BLaER1 treated with 17β-estradiol and CSF1 and Interleukin-3, amounts not matched to agents 10 nM and 100 nM (cell line): Measurements from ENCODE around the gene SAYSD1.

Experiments
- H3K27ac ChIP-seq, 11 experiments: shearing (Covaris generic); formaldehyde crosslinking; 2 replicates each; pipeline ENCODE4 v1.8.1; 2022
- H3K27me3 ChIP-seq, 11 experiments: shearing (Covaris generic); formaldehyde crosslinking; 2 replicates each; pipeline ENCODE4 v1.8.1; 2022
- H3K36me3 ChIP-seq, 11 experiments: shearing (Covaris generic); formaldehyde crosslinking; 2 replicates each; pipeline ENCODE4 v1.8.1; 2022
- H3K4me1 ChIP-seq, 10 experiments: shearing (Covaris generic); formaldehyde crosslinking; 2 replicates each; pipeline ENCODE4 v1.8.1; 2022
- H3K4me2 ChIP-seq, 11 experiments: shearing (Covaris generic); formaldehyde crosslinking; 2 replicates each; pipeline ENCODE4 v1.8.1; 2022
- H3K4me3 ChIP-seq, 10 experiments: shearing (Covaris generic); formaldehyde crosslinking; 2 replicates each; pipeline ENCODE4 v1.8.1; 2022
- H3K9ac ChIP-seq, 11 experiments: shearing (Covaris generic); formaldehyde crosslinking; 2 replicates each; pipeline ENCODE4 v1.8.1; 2022
- H3K9me3 ChIP-seq, 11 experiments: shearing (Covaris generic); formaldehyde crosslinking; replicated peaks in 1 of 11; 2 replicates each; pipeline ENCODE4 v1.8.1; 2022
- H4K20me1 ChIP-seq, 11 experiments: shearing (Covaris generic); formaldehyde crosslinking; 2 replicates each; pipeline ENCODE4 v1.8.1; 2022
- Cebpa-rat ChIP-seq, 11 experiments: shearing (Covaris generic); IDR thresholded peaks; 2 replicates each; pipeline ENCODE4 v1.8.1; 2022

Gene SAYSD1

GRCh38 chr6:39078695-39079094, 36.3 kb downstream of the SAYSD1 start:
- TF ChIP-seq Cebpa-rat (IDR thresholded peaks at IDR 0.05) = no peak
- Histone ChIP-seq H3K9me3 (no peaks in the 10 kb centered on the region), H3K27me3 (no peaks in the 10 kb centered on the region), H3K4me2 (no peak overlapping the region), H3K9ac (no peak overlapping the region), H3K4me1 (peaks cover 0 to 9% (median 0%) of the 10 kb centered on the region in 10 experiments; a peak in 3 of 20 replicates), H3K27ac (no peak overlapping the region), H3K4me3 (no peak overlapping the region), H4K20me1 (peaks cover 0 to 6% (median 0%) of the 10 kb centered on the region in 11 experiments; a peak in 1 of 22 replicates), H3K36me3 (no peaks in the 10 kb centered on the region)

GRCh38 chr6:39077882-39078594, 36.9 kb downstream of the SAYSD1 start:
- H3K36me3 ChIP-seq = no peaks in the 10 kb centered on the region
- peaks cover 0 to 9% (median 0%) of the 10 kb centered on the region in 10 experiments; a peak in 3 of 20 replicates for H3K4me1 ChIP-seq
- no peaks in the 10 kb centered on the region for H3K27me3 ChIP-seq
- no peak overlapping the region for H3K27ac ChIP-seq
- H3K9ac ChIP-seq = no peak overlapping the region
- H3K4me3 ChIP-seq = no peak overlapping the region
- H4K20me1 ChIP-seq = peaks cover 0 to 2% (median 0%) of the 10 kb centered on the region in 11 experiments; a peak in 1 of 22 replicates
- H3K9me3 ChIP-seq = no peaks in the 10 kb centered on the region
- H3K4me2 ChIP-seq = no peak overlapping the region
- TF ChIP-seq Cebpa-rat (IDR thresholded peaks at IDR 0.05) = no peak

- no peak for TF ChIP-seq Cebpa-rat (IDR thresholded peaks at IDR 0.05)
- Histone ChIP-seq H4K20me1 (no peaks in the 10 kb centered on the region), H3K4me3 (no peak overlapping the region), H3K9me3 (no peaks in the 10 kb centered on the region), H3K27me3 (no peaks in the 10 kb centered on the region), H3K4me2 (peak overlapping the region in 2 of 11 experiments; percentile 12 to 30; a peak in 4 of 22 replicates), H3K9ac (no peak overlapping the region), H3K27ac (no peak overlapping the region), H3K4me1 (peaks cover 0 to 9% (median 0%) of the 10 kb centered on the region in 10 experiments; a peak in 3 of 20 replicates), H3K36me3 (no peaks in the 10 kb centered on the region)
Measured at GRCh38 chr6:39076623-39077535, 38.1 kb downstream of the SAYSD1 start.

- Histone ChIP-seq H3K9ac (no peak overlapping the region), H3K36me3 (no peaks in the 10 kb centered on the region), H3K9me3 (no peaks in the 10 kb centered on the region), H3K27ac (no peak overlapping the region), H3K4me3 (no peak overlapping the region), H3K27me3 (no peaks in the 10 kb centered on the region), H4K20me1 (no peaks in the 10 kb centered on the region), H3K4me1 (peaks cover 0 to 9% (median 0%) of the 10 kb centered on the region in 10 experiments; a peak in 3 of 20 replicates), H3K4me2 (no peak overlapping the region; a peak in 1 of 22 replicates)
- no peak for TF ChIP-seq Cebpa-rat (IDR thresholded peaks at IDR 0.05)
Measured at GRCh38 chr6:39075807-39076622, 39.0 kb downstream of the SAYSD1 start.

- no peaks in the 10 kb centered on the region for H3K9me3 ChIP-seq
- no peak overlapping the region for H3K4me2 ChIP-seq
- H3K36me3 ChIP-seq = no peaks in the 10 kb centered on the region
- no peaks in the 10 kb centered on the region for H4K20me1 ChIP-seq
- H3K27me3 ChIP-seq = no peaks in the 10 kb centered on the region
- H3K9ac ChIP-seq = no peak overlapping the region
- TF ChIP-seq Cebpa-rat (IDR thresholded peaks at IDR 0.05) = no peak
- H3K4me3 ChIP-seq = no peak overlapping the region
- H3K4me1 ChIP-seq = peaks cover 0 to 9% (median 0%) of the 10 kb centered on the region in 10 experiments; a peak in 3 of 20 replicates
- no peak overlapping the region for H3K27ac ChIP-seq
Measured at GRCh38 chr6:39075010-39075686, 39.8 kb downstream of the SAYSD1 start.

GRCh38 chr6:39074486-39074885, 40.5 kb downstream of the SAYSD1 start:
- Histone ChIP-seq H4K20me1 (no peaks in the 10 kb centered on the region), H3K9me3 (no peaks in the 10 kb centered on the region), H3K4me3 (no peak overlapping the region), H3K4me1 (peaks cover 0 to 9% (median 0%) of the 10 kb centered on the region in 10 experiments; a peak in 3 of 20 replicates), H3K9ac (no peak overlapping the region), H3K36me3 (no peaks in the 10 kb centered on the region), H3K27me3 (no peaks in the 10 kb centered on the region), H3K27ac (no peak overlapping the region), H3K4me2 (no peak overlapping the region)
- no peak for TF ChIP-seq Cebpa-rat (IDR thresholded peaks at IDR 0.05)

- H3K27ac ChIP-seq = no peak overlapping the region
- H3K36me3 ChIP-seq = no peaks in the 10 kb centered on the region
- no peaks in the 10 kb centered on the region for H3K9me3 ChIP-seq
- peaks cover 0 to 9% (median 0%) of the 10 kb centered on the region in 10 experiments; a peak in 3 of 20 replicates for H3K4me1 ChIP-seq
- TF ChIP-seq Cebpa-rat (IDR thresholded peaks at IDR 0.05) = no peak
- H4K20me1 ChIP-seq = no peaks in the 10 kb centered on the region
- no peaks in the 10 kb centered on the region for H3K27me3 ChIP-seq
- H3K4me2 ChIP-seq = no peak overlapping the region
- H3K9ac ChIP-seq = no peak overlapping the region
- no peak overlapping the region for H3K4me3 ChIP-seq
Measured at GRCh38 chr6:39073471-39074355, 41.3 kb downstream of the SAYSD1 start.

- Histone ChIP-seq H3K27ac (no peak overlapping the region), H3K4me2 (no peak overlapping the region)
Measured at GRCh38 chr6:39072830-39073229, 42.2 kb downstream of the SAYSD1 start.

More at GRCh38 chr6:39072830-39073229, 42.2 kb downstream of the SAYSD1 start:
- H4K20me1 ChIP-seq = no peaks in the 10 kb centered on the region
- H3K27me3 ChIP-seq = no peaks in the 10 kb centered on the region
- no peaks in the 10 kb centered on the region for H3K9me3 ChIP-seq
- no peak for TF ChIP-seq Cebpa-rat (IDR thresholded peaks at IDR 0.05)
- no peak overlapping the region for H3K4me3 ChIP-seq
- H3K4me1 ChIP-seq = peaks cover 0 to 9% (median 0%) of the 10 kb centered on the region in 10 experiments; a peak in 3 of 20 replicates
- no peak overlapping the region for H3K9ac ChIP-seq
- no peaks in the 10 kb centered on the region for H3K36me3 ChIP-seq
